Suppressor macrophage treated with lipopolysaccharide for 4 hours (primary cell): ENCODE data around the gene PROCA1.
A peak's percentile ranks its signal among the peaks of the same experiment; 100 is the strongest.

Experiments used
- DNase-seq: peaks from one replicate; pipeline ENCODE4 v3.0.0-alpha.2; 2020

The PROCA1 gene, protein sequence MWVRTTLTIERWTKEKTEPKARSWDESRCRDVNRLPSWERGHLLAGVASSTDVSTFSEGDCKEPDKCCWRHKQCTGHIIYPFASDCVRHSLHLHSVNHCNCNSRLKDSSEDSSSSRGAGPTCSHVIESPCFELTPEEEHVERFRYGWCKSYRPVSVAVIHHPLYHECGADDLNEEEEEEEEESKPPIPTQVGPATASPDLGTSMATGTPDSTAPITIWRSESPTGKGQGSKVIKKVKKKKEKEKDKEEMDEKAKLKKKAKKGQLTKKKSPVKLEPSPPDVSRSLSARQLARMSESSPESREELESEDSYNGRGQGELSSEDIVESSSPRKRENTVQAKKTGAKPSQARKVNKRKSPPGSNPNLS

DNA sequence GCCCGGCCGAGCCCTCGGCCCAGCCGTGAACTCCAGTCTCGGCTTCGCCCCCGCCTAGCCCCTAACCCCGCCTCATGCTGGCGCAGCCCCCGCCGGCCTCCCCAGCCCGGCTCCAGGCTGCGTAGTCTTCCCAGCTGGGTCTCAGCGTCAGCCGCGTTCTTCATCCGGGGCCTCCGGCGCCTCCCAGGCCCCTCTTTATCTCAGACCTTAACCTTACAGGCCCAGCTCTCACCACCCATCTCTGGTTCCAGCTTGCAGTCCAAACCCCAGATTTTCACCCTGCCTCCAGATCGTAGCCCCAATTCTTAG is at the start of gene PROCA1:
Gene PROCA1, minus strand, starts transcription at position 166 of the 309 bp plus-strand sequence. CDS start 228 bp downstream, outside the sequence.
- DNase-seq = no peak

DNA sequence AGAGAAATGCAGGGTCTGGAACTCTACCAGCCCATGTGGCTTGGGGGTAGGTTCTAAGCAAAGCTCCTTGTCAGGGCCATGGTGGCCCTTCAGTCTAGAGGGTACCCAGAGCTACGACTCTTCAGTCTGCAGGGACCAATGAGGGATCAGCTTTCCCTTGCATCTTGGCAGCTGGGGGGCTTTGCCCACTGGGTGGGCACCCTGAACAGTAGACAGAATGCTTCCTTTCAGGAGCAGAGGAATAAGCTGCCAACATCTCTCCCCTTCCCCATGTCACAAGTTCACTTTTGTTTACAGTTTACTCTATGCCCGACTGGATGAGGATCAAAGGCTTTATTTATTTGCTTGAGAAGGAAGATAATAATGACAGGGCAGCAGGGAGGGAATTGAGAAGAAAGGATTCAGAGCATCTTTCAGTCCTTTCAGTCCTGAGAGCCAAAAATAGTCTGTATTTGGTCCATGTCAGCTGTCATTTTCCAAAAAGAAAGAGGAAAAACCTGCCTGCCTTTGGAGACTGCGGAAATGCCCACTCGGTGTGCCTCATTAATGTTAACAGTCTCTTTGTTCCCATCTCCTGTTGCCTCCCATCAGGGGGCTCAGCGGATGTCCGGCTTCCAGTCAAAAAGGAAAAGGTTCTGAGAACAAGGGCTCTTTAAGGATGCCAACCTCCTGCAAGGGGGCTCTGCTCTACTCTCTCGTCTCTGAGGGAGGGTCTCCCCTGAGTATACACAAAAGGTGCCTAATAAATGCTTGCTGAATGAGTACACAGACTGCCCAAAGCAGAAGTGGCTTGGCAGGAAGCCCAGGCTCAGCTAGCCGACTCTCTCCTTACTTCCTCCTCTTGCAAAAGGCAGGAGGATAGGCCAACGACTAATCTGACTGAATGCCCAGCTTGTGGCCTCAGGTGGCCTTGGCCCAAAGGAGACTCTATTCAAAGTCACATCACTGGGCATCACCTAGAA is 49.2 kb upstream of the PROCA1 start:
- peak; percentile 66 for DNase-seq

DNA sequence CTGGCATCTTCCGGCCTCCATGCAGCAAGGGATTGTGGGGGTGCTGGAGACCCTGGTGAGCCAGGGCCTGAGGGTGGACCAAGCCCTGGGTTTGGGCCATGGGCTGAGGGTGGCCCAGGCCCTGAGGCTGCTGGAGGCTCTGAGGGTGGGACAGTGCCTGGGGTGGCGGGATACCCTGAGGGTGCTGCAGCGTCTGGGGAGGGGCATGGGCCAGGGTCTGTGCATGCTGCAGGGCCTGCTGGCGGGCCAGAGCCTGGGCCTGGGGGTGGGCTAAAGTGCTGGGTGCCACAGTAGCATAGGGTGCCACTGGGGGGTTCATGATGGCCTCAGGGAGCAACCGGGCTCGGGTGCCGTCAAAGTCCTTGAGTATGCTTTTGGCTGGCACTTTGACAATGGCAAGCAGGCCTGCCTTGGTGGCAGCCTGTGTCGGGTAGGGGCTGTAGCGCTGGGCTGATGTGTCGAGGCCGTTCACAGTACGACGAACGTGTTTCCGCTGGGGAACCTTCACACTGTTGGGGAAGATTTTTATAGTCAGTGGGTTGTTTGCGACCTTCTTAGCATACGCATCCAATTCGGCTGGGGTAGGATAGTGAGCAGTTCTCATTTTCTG is 47.7 kb upstream of the PROCA1 start:
- no peak for DNase-seq

DNA sequence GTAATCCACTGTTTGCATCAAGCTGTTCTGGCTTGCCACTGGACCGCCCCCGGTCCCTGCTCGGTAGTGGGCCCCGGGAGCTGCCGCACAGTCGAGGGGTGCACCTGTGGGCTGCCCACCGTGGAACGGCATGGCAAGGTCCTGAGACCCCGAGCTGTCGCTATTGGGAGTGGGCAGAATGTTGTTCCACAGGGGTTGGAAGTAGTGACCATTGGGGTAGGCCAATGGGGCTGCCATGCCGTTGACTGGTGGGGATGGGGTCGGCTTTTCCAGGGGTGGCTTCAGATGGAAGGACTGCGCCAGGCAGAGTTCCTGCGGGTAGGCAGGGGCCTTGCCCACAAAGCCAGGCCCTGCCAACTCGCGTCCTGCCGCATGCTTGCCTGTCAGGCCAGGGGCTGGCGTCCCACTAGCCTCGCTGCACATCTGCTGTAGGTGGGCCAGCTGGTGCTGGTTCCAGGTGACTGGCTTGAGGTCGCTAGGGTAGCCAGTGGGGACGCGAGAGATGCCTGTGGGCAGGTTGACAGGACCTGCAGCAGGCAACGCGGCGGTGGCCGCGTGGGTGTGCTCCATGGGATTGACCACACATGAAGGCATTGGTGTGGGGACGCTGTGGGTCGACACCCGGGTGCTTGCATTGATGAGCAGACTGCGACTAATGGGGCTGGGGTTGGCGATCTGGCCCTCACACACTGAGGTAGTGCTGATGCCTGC is 46.9 kb upstream of the PROCA1 start:
- no peak for DNase-seq

DNA sequence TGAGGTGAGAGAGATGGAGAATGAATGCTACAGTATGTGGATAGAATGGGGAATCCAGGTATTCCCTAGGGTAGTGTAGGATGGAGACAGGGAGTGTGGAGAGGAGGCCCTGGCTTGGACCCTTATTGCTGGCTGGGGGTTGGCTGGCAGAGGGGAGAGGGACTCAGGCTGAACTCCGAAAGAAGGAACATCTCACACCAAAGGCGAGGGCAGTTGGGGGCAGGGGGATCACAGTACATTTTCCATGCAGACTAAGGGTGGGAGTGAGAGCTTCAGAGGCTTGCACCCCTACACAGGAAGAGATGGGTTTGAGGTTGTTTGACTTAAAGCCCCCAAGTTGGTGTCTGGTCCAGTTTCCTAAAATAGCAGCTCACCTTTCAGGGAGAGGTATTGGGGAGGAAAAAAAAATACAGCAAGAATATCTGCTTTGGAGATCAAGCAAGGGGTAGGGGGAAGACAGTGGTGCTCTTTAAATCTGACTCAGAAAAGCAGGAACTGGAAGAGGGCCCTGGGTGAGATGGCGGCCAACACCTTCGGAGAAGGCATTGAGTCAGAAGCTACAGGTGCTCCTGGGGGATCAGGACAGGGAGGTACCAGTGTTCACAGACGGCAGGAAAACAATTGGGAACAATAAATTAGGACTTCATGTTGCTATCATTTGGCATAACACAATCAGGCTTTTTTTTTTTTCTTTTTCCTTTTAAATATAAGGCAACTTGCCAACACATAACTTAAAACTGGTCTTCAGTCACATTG is 44.5 kb upstream of the PROCA1 start:
- no peak for DNase-seq

DNA sequence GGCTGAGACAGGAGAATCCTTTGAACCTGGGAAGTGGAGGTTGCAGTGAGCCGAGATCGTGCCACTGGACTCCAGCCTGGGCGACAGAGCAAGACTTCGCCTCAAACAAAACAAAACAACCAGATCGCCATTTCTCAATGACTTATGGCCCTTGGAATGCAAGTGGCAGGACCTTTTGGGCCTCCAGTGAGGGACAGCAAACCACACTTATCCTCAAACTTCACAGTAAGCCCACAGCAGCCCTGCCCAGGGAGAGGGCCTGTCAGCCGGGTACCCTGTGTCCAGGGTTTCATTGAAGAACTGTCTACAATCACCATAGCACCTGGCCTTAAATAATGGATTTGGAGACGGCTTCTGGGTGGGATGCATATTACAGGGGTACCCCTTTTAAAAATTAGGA is 43.8 kb upstream of the PROCA1 start:
- no peak for DNase-seq

DNA sequence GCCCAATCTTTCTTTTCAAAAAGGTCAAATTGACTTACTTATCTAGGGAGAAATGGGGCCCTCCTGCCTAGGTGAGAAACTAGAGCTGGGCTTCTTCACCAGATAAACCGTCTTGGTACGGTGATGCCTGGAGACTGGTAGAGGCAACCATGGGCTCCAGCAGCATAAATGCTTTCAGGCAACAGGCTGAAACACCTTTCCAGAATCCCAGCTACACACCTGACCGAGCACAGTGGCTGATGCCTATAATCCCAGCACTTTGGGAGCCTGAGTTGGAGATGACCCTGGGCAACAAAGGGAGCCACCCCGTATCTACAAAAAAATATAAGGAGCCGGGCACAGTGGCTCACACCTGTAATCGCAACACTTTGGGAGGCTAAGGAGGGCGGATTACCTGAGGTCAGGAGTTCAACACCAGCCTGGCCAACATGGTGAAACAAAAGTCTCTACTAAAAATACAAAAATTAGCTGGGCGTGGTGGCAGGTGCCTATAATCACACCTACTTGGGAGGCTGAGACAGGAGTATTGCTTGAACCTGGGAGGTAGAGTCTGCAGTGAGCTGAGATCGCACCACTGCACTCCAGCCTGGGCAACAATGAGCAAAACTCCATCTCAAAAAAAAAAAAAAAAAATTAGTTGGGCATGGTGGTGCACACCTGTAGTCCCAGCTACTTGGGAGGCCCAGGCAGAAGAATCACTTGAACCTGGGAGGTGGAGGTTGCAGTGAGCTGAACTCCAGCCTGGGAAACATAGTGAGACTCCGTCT is 40.1 kb upstream of the PROCA1 start:
- no peak for DNase-seq

DNA sequence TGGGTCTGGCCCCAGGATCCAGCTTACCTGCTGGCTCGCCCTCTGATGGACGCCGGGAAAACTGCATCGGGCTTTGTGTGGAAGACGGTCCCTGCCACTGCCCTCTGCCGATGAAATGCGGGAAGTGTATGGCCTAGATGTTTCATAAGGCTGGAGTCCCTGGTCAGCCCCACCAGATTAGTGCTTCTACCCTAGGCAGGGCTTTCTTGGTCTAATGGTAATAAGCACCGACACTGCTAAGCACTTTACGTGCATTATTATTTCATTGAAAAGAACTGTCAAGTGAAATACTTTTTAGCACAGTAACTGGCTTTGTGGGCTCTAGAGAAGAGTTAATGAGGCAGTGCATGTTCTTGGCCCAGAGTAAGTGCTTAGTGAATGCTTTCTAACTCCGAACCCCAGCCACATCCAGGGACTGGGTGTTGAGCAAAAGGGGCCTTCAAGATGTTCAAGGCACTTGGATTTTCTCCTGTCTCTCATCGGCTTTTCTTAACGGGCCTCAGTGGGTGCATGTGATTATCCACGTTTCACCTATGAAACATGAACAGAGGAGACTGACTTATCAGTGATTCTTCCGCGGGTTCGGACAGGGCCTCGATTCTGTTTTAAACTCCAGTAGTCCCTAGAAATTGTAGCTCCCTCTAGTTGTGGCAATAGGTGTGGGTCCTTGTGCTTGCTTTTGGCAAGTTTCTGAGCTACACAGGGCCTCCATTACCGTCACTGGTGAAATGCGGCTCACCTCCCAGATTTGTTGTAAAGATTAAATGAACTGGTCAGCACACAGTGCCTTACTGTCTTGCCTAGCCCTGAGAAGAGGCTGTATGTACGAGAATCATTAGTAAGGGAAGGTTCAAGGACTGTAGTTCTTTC is 38.7 kb upstream of the PROCA1 start:
- DNase-seq = peak; percentile 94

DNA sequence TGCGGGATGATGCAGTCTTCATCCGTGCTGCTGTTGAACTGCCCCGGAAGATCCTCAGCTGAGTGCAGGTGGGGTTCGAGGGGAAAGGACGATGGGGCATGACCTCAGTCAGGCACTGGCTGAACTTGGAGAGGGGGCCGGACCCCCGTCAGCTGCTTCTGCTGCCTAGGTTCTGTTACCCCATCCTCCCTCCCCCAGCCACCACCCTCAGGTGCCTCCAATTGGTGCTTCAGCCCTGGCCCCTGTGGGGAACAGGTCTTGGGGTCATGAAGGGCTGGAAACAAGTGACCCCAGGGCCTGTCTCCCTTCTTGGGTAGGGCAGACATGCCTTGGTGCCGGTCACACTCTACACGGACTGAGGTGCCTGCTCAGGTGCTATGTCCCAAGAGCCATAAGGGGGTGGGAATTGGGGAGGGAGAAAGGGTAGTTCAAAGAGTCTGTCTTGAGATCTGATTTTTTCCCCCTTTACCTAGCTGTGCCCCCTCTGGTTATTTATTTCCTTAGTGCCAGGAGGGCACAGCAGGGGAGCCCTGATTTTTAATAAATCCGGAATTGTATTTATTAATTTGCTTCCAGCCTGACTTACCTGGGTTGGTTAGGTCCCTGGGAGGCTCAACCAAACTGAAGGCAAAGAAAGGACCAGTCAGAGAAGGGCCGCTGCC is 38.0 kb upstream of the PROCA1 start:
- DNase-seq = no peak

DNA sequence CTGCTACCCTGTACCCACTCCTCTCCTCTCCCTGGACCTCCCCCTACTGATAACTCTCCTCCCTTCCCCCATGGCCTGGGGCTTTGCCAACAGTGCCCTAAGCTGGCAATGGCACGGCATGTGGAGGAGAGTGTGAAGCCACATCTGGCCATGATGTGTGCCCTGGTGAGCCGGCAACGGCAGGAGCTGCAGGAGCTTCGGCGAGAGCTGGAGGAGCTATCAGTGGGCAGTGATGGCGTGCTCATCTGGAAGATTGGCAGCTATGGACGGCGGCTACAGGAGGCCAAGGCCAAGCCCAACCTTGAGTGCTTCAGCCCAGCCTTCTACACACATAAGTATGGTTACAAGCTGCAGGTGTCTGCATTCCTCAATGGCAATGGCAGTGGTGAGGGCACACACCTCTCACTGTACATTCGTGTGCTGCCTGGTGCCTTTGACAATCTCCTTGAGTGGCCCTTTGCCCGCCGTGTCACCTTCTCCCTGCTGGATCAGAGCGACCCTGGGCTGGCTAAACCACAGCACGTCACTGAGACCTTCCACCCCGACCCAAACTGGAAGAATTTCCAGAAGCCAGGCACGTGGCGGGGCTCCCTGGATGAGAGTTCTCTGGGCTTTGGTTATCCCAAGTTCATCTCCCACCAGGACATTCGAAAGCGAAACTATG is 37.3 kb upstream of the PROCA1 start:
- DNase-seq = no peak

DNA sequence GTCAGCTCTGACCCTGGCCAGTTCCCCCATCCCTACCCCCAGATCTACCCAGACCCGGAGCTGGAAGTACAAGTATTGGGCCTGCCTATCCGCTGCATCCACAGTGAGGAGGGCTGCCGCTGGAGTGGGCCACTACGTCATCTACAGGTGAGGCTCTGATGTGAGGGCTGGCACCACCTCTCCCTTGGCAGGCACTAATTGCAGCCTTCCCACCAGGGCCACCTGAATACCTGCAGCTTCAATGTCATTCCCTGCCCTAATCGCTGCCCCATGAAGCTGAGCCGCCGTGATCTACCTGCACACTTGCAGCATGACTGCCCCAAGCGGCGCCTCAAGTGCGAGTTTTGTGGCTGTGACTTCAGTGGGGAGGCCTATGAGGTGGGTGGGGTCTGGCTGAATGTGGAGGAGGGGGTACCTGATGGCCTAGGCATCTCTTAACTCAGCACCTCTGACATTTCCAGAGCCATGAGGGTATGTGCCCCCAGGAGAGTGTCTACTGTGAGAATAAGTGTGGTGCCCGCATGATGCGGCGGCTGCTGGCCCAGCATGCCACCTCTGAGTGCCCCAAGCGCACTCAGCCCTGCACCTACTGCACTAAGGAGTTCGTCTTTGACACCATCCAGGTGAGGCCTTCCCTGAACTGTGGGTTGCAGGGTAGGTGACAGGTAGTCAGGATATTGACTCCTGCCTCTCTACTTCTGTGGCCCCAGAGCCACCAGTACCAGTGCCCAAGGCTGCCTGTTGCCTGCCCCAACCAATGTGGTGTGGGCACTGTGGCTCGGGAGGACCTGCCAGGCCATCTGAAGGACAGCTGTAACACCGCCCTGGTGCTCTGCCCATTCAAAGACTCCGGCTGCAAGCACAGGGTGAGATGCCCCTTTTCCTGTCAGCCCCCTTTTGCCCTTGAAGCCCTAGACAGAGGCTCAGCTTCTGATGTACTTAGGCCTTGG is 36.4 kb upstream of the PROCA1 start:
- DNase-seq = no peak

DNA sequence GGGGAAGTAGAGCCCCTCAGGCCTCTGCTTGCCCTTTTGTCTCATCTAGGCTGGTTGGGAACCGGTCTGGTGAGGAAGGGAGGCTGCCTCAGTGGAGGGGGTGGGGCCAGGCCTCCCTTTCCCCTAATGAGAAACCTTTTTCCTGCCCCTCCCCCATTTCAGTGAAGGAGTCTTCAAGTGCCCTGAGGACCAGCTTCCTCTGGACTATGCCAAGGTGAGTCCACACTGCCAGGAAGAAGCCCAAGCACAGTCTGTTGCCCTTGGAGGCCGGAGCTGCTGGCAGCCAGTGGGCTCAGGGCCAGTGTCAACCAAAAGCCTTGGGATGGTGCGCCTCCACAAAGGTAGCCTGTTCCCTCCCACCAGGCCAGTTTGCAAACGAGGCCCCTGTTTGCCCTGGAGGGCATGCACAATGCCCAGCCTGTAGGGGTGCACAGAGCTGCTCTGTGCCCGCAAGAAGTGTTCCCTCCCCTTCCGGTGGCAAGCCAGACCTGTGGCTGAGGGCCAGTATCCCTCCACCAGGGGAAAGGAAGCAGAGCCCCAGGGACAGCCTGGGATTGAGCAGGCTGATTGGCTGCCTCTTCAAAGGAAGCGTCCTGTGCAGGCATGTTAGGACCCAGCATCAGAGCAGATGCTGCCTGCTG is 35.5 kb upstream of the PROCA1 start:
- no peak for DNase-seq

DNA sequence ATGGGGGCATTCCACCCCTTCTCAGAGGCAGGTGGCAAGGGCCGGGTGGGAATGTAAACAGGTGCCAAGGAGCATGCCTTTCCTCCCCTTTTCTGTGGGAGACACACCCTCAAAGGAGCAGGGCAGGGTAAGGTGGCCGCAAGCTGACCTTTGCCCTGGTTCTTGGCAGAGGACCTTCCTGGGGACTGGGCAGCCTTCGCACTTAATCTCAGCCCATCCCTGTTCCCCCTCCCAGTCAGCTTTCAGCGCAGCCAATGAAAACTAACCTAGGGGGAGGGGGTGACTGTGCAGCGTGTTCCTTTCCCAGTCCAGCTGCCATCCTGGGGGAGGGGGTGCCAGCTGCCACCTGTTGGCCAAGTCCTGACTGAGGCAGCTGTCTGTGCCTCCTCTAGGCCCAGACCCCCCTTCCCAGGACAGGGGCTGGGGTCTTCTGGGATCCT is 34.9 kb upstream of the PROCA1 start:
- no peak for DNase-seq

DNA sequence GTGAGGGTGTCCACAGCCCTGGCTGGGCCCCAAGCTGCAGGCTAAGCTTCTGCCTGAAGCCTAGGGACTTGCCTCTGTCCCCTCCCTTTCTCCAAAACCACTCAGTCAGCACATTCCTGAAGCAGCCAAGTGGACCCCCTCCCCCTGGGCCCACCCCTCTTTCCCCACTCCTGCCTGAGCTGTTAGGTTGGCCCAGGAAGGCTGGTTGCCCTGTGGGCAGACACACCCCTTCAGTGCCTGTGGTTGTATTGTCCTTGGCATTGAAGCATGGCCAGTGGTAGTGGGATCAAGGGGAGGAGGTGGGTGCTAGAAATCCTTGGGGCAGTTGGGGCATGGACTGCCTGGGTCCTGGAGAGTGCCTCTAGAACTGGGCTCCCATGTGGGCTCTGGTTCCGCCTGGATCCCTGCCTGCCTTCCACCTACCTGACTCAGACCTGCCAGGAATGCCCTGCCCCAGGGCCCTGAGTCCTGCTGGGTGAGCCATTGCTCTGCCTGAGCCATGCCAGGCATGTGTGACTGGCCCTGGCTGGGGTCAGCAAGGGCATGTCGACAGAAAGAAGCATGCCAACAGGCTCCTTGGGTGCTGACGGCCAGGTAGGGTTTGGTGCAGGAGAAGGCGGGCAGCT is 34.2 kb upstream of the PROCA1 start:
- no peak for DNase-seq

DNA sequence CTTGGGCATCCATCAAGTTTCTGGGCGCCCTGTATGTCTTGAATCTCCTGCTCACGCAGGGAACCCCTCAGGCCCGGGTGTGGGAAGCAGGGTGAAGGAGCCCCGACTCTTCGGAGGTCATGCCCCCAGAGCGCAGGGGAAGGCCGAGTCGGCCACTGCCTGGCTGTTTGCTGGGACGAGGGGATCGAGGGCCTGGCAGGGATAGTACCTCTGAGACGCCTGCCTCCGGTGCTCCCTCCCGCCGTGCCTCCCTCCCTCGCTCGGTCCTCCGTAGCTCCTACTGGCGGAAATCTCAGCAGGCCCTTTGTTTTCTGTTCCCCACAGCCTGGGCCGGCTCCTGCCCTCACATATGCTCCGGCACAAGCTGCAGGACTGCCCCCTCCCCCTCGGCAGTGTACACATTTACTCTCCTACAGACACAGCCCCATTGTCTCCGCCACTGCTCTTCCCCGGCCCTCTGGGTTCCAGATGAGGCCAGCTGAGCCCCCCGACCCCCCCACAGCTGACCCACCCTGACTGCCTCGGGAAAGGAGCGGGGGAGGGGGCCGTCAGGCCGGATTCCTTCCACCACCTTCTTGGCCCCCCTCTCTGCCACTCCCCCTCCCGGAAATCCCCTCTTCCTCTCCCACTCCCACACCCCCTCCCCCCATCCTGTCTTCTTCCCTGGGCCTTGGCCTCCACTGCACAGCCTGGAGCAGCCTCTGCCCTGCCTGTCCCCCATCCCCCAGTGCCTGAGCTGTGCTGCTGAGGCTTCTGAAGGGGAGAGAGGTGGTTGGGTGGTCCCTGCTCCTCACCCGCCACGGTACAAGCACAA is 33.5 kb upstream of the PROCA1 start:
- peak; percentile 32 for DNase-seq
